HG03558 (cell line): Measurements from ENCODE around the gene ILF2.
"Not testable (repeated sequence)": the region's sequence is repeated elsewhere in the genome, so short reads cannot be mapped to it uniquely, and the experiment has no call there.

Experiments used
- ATAC-seq: cut with Tn5 transposase; IDR thresholded peaks from one replicate; pipeline ENCODE4 v1.9.1; 2021; ENCODE audit warnings: moderate number of reproducible peaks; ENCODE audit not compliant: unreplicated experiment; ENCODE audit errors: extremely low read depth

ILF2 gene

DNA sequence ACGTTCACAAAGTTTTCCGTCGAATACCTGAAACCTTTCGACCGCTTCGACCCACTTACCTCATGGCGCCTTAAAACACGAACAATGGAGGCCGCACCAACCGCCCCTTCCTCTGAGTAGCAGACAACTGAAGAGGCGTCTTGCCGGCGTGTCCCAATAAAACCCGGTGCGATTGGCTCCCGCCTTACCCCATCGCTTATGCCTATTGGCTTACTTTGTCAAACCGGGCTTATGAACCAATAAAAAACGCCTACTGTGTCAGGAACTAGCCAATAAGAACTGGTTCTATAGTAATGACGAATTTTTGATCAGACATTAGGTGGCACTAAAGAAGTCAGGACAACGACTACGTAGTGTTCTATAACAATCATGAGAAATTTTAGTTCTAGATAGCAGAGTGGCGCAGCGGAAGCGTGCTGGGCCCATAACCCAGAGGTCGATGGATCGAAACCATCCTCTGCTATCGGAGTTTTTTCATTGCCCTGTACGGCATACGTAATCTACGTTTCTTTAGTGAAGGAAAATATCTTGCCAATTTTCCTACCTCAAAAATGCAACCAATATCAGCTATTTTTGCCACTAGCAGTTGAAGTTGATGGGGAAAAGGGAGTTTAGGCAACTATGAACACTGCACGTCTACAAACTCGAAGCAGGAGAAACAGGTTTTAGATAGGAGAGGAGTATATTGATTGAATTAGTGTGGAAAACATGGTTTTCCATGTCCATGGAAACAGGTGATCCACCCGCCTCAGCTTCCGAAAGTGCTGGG lies at the start of gene ILF2:
ILF2 (minus strand) TSS at position 135 of the 769 bp plus-strand sequence; CDS start at position 64, 71 bp downstream.
- peak; percentile 90 for ATAC-seq

DNA sequence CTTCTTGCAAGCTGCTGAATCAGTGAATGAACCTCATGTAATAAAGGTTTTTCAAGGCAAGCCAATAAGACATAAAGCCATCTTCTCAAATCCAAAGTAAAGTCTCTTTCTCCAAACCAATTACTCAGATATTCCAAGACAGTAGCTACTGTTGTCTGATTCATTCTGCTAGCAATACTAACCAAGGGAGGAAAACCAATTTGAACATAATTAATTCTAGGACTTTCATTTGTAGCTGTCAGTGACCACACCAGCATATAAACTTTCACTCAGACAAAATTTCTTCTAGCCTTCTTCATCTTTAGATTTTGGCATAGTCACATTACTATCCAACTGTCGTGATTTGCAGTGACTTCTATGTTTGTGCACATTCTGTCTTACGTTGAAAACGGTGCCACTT lies 46.5 kb upstream of the ILF2 start:
- no peak for ATAC-seq

DNA sequence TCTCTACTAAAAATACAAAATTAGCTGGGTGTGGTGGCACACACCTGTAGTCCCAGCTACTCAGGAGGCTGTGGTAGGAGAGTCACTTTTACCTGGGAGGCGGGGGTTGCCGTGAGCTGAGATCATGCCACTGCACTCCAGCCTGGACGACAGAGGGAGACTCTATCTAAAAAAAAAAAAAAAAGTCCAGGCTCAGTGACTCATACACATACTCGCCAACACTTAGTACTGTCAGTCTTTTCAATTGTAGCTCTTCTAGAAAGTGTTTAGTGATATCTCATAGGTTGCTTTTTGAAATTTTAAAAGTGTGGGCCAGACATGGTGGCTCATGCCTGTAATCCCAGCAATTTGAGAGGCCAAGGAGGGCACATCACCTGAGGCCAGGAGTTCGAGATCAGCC lies 45.4 kb upstream of the ILF2 start:
- not testable (repeated sequence) for ATAC-seq

DNA sequence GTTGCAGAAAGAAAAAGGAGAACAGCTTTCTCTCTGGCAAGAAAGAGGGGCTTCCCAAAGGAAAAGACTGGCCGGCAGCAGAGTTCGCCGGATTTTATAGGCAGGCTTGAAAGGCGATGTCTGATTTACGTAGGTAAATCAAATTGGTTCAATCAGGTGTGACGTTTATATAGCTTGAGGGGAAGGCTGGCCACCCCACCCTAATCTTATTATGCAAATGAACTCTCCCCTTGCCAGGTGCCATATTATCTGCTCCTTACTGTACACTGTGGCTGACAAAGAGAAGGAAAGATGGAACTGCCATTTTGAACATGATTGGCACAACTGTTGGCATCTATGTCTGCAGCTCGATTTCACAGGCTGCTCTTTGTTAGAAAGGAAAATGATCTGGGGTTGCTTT lies 40.2 kb upstream of the ILF2 start:
- no peak for ATAC-seq

DNA sequence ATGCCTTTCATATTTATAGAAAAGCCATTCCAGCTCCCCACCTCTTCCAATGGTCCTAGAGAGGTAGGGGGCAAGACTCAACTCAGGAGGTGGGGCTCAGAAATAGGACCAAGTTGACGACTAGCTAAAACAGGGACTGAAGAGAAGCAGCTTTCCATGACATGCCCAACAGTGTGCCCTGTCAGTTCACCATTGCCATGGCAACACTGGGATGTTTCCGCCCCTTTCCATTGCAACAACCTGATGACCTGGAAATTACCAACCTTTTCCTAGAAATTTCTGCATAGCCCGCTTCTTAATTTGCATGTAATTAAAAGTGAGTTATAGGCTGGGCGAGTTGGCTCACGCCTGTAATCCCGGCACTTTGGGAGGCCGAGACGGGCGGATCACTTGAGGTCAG lies 34.7 kb upstream of the ILF2 start:
- ATAC-seq = no peak

DNA sequence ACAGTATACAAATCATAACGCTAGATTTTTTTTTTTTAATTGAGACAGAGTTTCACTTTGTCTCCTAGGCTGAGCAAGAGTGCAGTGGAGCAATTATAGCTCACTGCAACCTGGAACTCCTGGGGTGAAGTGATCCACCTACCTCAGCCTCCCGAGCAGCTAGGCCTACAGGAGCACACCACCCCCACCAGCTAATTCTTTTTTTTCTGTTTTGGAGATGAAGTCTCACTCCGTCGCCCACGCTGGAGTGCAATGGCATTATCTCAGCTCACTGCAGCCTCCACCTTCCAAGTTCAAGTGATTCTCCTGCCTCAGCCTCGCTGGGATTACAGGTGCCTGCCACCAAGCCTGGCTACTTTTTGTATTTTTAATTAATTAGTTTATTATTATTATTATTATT lies 29.0 kb upstream of the ILF2 start:
- no peak for ATAC-seq

DNA sequence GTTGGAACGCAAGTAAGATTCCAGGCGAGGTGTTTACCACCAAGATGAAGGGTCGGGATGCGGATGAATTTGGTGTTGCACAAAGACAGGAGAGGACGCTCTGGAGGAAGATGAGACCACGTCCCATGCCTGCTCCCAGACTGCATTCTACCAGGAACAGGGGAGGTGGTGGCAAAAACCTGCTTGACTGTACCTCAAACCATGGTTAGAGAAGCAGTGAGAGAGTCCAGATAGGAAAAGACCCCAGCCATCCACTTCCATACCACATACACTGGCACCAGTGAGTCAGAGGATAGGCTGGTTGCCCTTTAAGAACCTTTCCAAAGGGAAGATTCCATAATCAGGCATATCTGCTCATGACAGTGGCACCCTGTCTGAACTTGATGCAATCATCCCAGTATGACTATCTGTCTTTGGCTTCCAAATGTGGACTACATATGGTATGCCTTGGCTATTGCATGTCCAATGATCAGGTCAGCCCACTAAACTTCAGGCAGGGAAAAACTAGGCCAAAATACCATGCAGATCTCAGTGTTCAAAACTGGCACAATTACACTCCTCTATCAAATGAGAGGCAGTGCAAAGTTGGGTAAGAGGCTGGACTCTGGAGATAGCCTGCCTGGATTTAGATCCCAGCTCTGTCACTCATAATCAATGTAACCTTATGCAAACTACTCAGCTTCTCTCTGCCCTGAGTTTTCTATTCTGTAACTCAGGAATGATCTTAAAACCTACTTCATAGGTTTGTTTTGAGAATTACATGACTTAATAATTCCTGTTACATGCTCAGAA lies 28.3 kb upstream of the ILF2 start:
- ATAC-seq = no peak

DNA sequence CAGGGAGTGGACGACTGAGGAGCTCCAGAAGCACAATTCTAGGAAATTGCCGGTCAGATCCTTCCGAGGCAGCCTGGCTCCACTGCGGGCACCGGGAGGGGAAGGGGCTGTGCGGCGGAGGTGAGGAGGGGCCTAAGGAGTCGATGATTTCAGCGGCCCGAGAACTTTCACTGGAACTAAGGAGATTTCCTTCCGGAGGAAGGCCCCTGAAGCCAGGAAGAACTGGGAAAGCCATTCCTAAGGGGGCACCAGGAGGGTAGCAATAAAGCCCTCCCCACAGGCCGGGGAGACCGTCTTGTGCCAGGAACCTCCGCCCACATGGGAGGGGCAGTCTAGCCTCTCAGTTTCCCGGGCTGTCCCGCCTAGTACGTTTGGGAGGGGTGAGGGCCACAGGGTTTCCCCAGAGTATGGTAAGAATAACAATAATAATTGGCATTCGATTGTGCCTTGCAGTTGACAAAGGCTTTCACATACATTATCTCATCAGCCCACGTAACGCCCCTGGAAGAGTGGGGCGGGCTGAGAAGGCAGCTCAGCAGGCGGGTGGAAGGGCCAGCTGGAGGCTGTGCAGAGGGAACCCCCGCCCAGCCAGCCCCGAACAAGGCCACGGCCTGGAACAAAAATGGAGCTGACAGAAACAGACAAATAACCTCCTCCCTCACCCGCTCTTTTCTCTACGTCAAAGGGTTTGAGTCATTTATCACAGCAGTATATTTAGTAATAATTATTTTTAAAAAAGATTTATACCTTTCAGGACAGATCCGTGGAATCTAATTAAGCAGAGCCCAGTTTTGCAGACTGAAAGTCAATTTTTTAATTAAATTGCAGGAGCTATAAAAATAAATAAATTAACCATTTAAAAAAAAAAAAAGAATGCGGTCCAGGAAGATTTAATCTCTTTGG lies 27.5 kb upstream of the ILF2 start:
- no peak for ATAC-seq

DNA sequence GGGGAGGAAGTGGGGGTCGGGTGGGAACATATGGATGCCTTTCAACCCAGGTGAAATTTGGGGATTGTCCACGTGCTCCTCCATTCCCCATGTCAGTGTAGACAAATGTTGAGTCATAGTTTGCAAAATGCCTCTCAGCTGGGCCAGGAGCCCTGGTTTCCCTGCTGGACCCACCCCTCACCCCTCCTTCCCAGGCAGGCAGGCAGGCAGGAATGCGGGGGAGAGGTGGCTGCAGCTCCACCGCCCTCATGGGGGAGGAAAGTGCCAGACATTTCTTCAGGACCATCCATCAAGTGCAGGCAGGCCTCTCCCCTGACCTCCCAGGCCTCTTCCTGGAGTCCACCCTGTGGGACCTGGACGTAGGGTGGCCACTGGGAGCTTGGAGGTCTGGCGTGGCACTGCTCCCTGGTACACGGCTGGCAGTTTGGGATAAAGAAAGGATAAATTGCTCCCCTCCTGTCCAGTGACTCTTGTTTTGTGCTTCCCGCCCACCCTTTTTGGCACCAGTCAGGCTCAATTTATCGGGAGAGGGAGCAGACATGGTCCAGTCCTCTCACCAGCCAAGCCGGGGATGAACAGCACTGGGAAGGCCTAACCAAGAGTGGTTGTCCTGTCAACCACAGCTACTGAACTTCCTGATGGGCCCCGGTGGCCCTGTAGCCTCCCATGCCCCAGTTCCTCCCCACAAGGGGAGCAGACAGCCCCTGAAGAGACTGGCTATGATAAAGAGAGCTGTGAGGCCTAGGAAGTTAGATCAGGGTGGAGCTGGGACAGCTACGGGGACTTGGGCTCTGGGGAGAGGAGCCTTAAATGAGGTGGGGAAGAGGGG lies 26.6 kb upstream of the ILF2 start:
- ATAC-seq = no peak

DNA sequence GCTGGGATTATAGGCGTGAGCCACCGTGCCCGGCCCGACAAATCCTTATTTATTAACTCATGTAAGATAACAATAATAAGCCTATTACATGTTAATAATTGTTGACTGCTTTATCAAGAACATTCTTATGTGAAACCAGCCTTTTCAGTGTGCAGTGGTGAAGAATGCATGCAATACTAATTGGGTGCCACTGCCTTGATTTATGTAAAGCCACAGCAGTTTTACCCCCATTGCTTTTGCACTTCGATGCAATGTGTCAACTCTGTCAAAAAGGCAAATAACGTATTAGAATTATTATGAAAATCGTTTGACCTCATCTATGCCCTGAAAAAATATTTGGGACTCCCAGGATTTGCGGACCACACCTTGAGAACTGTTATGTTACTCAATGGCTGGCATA lies 25.9 kb upstream of the ILF2 start:
- ATAC-seq = no peak

DNA sequence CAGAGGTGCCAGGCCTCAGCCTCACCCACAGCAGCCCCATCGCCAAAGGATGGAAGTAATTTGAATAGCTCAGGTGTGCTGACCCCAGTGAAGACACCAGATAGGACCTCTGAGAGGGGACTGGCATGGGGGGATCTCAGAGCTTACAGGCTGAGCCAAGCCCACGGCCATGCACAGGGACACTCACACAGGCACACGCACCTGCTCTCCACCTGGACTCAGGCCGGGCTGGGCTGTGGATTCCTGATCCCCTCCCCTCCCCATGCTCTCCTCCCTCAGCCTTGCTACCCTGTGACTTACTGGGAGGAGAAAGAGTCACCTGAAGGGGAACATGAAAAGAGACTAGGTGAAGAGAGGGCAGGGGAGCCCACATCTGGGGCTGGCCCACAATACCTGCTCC lies 22.7 kb upstream of the ILF2 start:
- no peak for ATAC-seq

DNA sequence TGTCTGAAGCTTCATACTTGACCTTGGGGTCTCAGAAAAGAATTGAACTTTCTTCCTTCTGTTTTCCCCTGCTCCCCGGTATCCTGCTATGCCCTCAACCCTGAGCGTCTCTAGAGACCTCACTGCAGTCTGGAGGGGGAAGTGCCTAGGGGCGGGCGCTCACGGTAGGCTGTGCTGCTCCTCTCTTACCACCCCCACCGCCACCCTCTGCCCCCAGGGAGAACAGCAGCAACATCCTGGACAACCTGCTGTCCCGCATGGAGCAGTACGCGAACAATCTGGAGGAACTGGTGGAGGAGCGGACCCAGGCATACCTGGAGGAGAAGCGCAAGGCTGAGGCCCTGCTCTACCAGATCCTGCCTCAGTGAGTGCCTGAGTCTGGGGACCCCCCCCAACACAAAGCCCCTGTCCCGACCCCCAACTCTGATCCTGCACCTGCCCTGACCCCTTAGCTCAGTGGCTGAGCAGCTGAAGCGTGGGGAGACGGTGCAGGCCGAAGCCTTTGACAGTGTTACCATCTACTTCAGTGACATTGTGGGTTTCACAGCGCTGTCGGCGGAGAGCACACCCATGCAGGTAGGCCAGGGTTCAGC lies 18.0 kb upstream of the ILF2 start:
- no peak for ATAC-seq

DNA sequence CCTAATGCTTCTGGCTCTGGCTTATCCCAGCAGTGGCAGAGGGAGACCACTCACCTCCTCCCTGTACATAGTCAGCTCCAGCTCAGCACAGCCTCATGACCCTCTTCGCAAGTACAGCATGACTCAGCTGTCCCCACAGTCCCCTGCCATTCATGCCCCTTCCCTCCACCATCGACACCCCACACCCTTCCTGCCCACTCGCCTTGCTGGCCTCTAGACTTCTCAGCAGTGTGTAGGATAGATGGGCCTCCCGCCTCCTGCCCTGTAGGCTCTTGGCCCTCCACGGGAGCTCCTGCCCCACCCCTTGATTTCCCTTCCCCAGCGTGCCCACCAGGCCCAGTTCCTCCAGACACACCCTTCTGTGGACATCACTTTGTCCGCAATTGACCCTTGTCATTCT lies 17.5 kb upstream of the ILF2 start:
- no peak for ATAC-seq

DNA sequence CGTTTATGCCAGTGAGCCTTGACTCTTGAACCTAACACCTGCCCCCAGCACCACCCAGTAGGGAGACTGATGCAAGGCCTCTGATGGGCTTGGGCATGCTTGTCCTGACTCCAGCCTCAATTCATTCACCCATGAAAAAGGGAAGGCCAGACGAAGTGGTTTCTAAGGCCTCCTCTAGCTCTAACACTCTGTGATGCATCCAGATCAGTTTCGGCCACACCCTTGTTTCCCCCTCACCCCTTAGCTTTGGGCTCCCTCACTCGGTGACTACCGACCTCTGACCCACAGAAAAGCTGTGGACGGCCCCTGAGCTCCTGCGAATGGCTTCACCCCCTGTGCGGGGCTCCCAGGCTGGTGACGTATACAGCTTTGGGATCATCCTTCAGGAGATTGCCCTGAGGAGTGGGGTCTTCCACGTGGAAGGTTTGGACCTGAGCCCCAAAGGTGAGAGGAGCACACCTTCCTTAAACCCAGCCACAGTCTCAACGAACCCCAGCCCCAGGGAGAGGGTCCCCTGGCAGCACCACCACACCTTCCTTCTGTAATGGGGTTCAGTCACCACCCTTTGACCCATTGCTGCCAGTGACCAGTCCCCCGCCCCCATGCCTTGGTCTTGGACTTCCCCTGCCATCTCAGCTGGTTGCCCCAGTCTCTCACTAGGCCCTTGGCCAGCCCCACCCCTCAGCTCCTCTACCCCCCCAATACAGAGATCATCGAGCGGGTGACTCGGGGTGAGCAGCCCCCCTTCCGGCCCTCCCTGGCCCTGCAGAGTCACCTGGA lies 16.7 kb upstream of the ILF2 start:
- no peak for ATAC-seq

DNA sequence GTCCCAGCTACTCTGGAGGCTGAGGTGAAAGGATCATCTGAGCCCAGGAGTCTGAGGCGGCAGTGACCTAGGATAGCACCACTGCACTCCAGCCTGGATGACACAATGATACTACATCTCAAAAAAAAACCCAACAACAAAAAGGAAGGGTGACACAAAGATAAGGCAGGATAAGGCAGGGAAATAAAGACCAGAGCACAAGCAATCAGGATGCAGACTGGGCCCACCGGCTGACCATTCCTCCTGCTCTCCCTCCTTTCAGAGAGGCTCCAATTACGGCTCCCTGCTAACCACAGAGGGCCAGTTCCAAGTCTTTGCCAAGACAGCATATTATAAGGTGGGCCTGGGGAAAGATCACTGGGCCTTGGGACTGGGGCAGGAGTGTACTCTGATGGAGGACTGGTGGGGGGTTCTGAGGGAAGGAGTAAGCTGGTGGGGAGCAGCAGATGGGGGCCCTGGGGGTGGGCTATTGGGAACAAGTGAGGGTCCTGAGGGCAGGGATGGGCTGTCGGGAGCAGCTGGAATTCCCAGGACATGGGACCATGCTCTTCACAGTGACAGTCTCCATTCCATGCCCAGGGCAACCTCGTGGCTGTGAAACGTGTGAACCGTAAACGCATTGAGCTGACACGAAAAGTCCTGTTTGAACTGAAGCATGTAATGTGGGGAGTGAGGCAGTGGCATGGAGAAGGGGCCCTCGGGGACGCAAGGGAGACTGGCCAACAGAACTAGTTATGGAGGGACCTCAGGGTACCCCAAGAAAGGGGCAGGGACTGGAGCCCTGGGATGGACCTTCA lies 14.9 kb upstream of the ILF2 start:
- no peak for ATAC-seq

DNA sequence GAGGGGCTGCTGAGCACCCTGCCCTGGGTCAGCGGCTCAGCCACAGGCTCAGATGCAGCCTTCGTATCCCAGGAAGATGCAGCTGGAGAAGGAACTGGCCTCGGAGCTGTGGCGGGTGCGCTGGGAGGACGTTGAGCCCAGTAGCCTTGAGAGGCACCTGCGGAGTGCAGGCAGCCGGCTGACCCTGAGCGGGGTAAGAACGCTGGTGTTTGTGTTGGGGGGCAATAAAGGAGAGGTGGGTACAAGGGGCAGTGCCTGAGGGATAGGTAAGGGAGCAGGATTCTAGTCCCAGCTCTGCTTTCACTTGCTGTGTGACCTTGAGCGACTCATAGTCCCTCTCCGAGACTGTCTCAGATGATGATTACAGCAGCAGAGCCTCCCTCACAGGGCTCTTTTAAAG lies 14.1 kb upstream of the ILF2 start:
- no peak for ATAC-seq

DNA sequence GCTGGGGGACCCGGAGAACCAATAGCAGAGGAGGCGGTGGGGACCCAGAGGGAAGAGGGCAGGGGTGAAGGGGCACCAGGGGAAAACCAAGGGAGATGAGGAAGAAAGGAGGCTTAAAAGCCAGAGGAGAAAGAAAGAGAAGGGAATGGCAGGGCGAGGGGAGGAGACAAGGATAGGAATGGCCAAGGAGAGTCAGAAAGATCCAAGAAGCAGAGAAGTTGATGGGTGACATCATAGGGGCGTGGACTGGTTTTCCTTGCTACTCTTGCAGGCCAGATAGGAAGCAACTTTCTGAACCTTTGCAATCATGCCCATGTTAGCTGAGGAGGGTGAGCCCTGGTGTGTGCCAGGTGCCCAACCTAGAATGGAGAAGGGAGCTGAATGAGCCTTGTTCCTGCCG lies 13.1 kb upstream of the ILF2 start:
- ATAC-seq = no peak

DNA sequence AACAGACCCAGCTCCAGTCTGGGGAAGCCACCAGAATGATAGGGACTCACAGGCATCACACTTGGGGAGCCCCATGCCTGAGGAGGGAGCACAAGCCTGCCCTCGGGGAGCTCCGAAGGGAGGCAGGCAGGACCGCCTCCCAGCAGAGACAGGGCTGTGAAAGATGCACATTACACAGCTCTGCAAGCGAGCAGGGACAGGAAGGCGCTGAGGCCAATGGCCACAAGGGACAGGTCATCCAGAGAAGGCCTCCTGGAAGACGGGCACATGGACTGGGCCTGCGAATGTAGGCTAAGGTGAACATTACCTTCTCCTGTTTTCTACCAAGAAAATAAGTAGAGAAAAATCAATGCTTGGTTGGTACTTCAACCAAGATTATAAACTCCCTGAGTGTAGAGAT lies 11.9 kb upstream of the ILF2 start:
- no peak for ATAC-seq
